Occipital lobe (tissue), 2 donors: ENCODE results near the gene GLG1. TPM values are rescaled to one million over a fixed set of nuclear protein-coding genes. Genes with fewer than 3 reads are reported as not detected.
"Not testable (repeated sequence)": the region's sequence is repeated elsewhere in the genome, so short reads cannot be mapped to it uniquely, and the experiment has no call there.

Experiments
- DNase-seq: peaks from one replicate; lab custom pipeline; 2025; lab: John Stamatoyannopoulos, UW
- total RNA-seq: library from RNA; depleted of rRNA; stranded (reverse); fragments of >200 nt; gene quantifications from one replicate; pipeline ENCODE4 v1.2.3, GENCODE V29; 2014

The GLG1 gene
- total RNA-seq, 1 donor from 2014 or later = 60.4 TPM

DNA sequence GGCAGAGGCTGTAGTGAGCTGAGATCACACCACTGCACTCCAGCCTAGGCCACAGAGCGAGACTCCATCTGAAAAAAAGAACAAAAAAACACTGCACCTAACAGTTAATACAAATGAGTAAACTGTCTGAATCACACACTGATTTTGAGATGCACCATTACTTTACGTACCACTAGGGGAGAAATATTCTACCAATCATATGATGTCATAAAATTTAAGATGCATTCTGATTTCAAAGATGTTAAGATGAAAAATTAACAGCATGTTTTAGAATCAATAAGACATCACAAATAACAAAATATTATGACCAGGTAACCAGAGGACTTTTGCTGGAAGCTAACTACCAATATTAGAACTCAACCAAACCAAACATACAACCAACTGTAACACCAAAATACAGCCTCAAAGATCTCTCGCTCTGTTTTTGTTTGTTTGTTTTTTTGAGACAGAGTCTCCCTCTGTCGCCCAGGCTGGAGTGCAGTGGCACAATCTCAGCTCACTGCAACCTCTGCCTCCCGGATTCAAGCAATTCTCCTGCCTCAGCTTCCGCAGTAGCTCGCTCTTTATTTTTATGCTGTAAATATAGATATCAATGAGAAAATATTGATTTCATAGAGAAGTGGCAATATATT lies 31.6 kb downstream of the GLG1 start:
- DNase-seq = no peak

DNA sequence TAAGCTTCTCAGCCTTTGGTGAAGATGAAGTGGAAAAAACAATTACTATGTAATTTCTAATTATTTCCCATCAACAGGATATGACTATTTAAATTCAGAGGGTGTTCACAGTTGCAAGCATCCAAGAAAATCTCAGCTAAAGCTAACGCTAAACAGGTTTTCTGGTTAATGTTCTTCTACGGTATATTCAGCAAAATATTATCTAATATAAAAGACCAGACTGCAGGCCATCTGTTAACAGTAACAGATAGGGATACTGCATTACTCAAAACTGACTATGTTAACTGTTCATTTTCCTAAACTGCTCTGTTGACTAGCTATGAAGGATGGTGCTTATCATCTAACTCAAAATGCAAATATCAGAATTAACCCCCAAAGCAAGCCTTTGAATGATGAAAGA lies 32.8 kb downstream of the GLG1 start:
- DNase-seq = no peak

DNA sequence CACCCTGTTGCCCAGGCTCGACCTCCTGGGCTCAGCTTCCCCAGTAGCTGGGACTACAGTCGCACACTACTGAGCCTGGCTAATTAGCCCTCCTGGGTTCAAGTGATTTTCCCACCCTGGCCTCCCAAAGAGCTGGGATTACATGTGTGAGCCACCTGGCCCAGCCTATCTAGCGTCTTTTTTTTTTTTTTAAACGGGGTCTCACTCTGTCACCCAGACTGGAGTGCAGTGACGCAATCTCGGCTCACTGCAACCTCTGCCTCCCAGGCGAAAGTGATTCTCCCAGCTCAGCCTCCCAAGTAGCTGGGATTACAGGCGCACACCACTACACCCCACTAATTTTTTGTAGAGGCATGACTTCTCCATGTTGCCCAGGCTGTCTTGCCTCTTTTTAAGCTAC lies 33.3 kb downstream of the GLG1 start:
- no peak for DNase-seq

GRCh38 chr16:74570412-74571301 lies 36.3 kb downstream of the GLG1 start:
- no peak for DNase-seq

DNA sequence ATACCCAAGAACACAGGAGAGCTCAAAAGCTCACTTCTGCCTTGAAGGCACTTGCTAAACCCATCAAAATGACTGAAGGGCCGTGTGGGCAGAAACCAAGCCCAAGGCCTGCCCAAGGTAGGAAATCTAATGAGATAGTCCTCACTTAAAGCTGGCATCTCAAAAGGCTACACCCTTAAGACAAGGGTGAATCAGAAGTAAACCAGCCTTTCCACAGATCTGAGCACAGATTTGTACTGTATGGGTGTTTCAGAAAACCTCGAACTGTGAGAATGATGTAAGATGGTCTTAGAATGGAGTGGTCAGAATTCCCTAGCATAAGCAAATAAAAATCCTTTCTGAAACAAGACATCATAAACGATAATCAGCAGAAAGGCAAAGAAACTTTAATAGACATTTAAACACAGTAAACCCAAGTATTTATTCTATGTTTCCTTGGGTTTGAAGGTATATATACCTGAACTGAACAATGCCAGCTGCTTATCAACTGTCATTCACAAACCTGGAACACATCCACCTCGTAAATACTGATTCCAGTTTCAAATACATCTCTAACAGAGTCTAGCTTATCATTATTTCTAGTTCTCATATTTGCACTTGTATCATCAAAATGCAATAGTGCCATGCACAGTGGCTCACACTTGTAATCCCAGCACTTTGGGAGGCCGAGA lies 37.8 kb downstream of the GLG1 start:
- no peak for DNase-seq

DNA sequence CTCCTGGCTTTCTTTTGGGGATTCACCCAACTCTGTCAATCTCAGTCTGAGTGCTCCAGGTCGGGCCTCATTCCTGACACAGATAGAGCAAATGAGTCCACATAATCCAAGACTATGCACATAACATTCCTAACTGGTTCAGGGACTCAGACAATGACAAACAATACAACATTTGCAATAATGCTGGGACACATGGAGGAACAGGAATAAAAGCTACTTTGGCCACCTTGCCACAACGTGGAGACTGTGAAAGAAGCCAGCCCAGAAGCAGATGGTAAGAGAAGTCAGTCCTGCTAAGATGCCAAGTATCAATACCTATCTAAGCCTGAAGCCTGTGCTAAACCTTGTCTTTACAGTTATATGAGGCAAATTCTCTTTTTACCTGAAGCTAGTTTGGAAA lies 39.0 kb downstream of the GLG1 start:
- no peak for DNase-seq

GRCh38 chr16:74565378-74565777 lies 41.5 kb downstream of the GLG1 start:
- DNase-seq = no peak

DNA sequence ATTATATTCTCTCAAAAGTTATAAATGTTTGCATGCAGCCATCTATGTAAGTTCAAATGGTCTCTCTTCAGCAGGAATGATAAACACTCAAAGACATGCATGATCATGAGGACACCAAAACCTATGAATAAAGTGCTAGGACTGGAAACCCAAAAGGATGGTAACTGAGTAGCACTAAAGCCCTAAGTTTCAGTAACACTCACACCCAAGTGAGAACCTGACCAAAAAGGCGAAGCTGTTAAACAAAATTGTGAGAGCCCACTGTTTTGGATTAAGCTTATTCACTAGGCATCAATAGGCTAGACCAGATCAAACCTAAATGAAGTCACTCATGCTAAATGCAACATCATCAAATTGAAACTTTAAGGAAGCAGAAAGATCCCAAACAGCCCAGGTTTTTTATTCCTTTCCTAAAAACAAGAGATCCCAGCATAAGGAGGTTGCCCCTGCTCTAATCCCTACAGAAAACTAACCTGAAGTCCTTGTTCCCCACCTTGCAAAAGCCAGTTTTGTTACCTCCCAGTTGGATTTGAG lies 42.4 kb downstream of the GLG1 start:
- no peak for DNase-seq

GRCh38 chr16:74563828-74564263 lies 43.1 kb downstream of the GLG1 start:
- no peak for DNase-seq

DNA sequence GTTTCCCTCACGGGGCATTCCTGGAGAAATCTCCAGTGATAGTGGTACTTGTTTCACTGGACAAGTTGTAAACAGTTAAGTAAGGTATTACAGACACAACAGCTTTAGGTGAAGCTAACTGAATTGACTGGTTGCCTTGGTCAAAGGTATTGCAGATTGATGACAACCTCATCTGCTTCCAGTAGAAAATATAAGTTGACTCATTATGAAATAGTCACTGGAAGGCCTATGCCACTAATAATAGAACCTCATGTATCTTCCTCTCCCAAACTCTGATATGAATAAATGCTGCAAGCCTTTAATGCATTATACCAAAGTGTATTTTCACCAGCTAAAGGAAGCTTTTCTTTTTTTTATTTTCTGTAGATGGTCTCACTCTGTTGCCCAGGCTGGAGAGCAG lies 44.8 kb downstream of the GLG1 start:
- no peak for DNase-seq

- DNase-seq = no peak
These were observed 45.3 kb downstream of the GLG1 start for GRCh38 chr16:74561626-74562025.

- DNase-seq = no peak
These were observed 46.0 kb downstream of the GLG1 start for GRCh38 chr16:74560912-74561311.

GRCh38 chr16:74558873-74559272 lies 48.0 kb downstream of the GLG1 start:
- DNase-seq = no peak

GRCh38 chr16:74557275-74557674 lies 49.6 kb downstream of the GLG1 start:
- no peak for DNase-seq

- DNase-seq = no peak
These were observed 50.5 kb downstream of the GLG1 start for GRCh38 chr16:74556375-74556922.

- DNase-seq = not testable (repeated sequence)
These were observed 54.6 kb downstream of the GLG1 start for GRCh38 chr16:74552357-74552756.

GRCh38 chr16:74550227-74551019 lies 56.5 kb downstream of the GLG1 start:
- not testable (repeated sequence) for DNase-seq

DNA sequence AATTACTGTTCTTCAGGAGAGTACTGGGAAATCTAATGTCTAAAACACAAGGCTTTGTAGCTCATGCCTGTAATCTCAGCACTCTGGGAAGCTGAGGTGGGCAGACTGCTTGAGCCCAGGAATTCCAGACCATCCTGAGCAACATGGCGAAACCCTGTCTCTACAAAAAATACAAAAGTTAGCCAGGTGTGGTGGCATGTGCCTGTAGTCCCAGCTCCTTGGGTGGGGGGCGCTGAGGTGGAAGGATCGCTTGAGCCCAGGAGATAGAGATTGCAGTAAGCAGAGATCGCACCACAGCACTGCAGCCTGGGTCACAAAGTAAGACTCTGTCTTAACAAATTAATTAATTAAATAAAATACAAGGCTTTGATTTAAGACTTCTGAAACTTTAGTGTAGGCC lies 60.8 kb downstream of the GLG1 start:
- not testable (repeated sequence) for DNase-seq

DNA sequence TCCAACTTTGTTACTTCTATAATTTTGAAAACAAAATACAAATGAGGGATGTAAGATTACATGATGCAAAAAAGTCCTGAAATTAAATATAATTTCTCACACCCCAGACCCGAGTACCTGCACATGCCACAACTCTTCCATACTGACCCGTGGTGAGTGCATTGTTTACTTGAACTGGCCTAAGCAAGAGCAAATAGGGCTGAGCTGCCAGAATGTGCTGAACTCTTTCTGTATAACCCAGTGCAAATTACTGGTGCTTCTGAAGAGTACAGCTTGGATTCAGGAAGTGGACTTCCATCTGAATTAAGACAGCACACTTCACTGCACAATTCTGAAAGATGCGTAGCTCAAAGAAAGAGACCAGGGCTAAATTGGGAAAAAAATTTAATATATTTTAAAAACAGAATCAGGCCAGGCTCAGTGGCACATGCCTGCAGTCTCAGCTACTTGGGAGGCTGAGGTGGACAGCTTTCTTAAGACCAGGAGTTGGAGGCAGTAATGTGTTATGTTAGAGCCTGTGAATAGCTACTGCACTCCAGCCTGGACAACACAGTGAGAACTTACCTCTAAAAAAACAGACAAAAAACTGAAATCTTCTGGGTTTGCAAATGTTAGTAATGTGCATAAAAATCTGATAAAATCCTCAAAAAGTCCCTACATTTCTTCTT lies 63.9 kb downstream of the GLG1 start:
- DNase-seq = not testable (repeated sequence)

GRCh38 chr16:74540663-74541062 lies 66.3 kb downstream of the GLG1 start:
- not testable (repeated sequence) for DNase-seq
